Stimulated activated naive B cell treated with anti-CD40 and anti-IgM and Interleukin-4, amounts not matched to agents 10 μg/mL and 1 μg/mL and 100 μg/mL, for 72 hours (primary cell): ENCODE results near the gene KRTAP1-1.
"Not testable (repeated sequence)": the region's sequence is repeated elsewhere in the genome, so short reads cannot be mapped to it uniquely, and the experiment has no call there.

Experiments
- ATAC-seq, 2 donors: fragments of 150-1000 bp; cut with Tn5 transposase; replicated peaks; 2 replicates each; pipeline ENCODE4 v1.10.0; 2021; ENCODE audit warnings: moderate library complexity in 1 of 2
- DNase-seq: peaks from one replicate; pipeline ENCODE4 v3.0.0; 2021
- H3K27ac Mint-ChIP-seq: one replicate; pipeline ENCODE4 v1.8.0; 2022; ENCODE audit warnings: mild to moderate bottlenecking, mixed read lengths
- H3K27me3 Mint-ChIP-seq, 2 donors: one replicate each; pipeline ENCODE4 v1.8.0; 2022; ENCODE audit warnings: mixed read lengths in 2 of 2
- H3K36me3 Mint-ChIP-seq, 2 donors: one replicate each; pipeline ENCODE4 v1.8.0; 2022; ENCODE audit warnings: mixed read lengths in 2 of 2, mild to moderate bottlenecking in 1 of 2
- H3K4me1 Mint-ChIP-seq, 2 donors: one replicate each; pipeline ENCODE4 v1.8.0; 2022; ENCODE audit warnings: mixed read lengths in 2 of 2, mild to moderate bottlenecking in 1 of 2
- H3K4me3 Mint-ChIP-seq, 2 donors: one replicate each; pipeline ENCODE4 v1.8.0; 2022; ENCODE audit warnings: mild to moderate bottlenecking in 2 of 2, mixed read lengths in 2 of 2, moderate library complexity in 1 of 2
- H3K9me3 Mint-ChIP-seq, 2 donors: one replicate each; pipeline ENCODE4 v1.8.0; 2022; ENCODE audit warnings: mixed read lengths in 2 of 2, mild to moderate bottlenecking in 1 of 2

The KRTAP1-1 gene, protein sequence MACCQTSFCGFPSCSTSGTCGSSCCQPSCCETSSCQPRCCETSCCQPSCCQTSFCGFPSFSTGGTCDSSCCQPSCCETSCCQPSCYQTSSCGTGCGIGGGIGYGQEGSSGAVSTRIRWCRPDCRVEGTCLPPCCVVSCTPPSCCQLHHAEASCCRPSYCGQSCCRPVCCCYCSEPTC

GRCh38 chr17:41040783-41041571, at the start of gene KRTAP1-1:
TSS of gene KRTAP1-1 (minus strand) at chr17:41041450. CDS start at chr17:41041397, 53 bp downstream.
- H3K27ac Mint-ChIP-seq, H3K36me3 Mint-ChIP-seq, ATAC-seq, DNase-seq, H3K4me3 Mint-ChIP-seq, H3K4me1 Mint-ChIP-seq: not testable (repeated sequence)
- peaks cover 15 to 26% of the 10 kb centered on the region in 2 donors for H3K27me3 Mint-ChIP-seq
- H3K9me3 Mint-ChIP-seq = peaks cover 4 to 12% of the 10 kb centered on the region in 2 donors

- not testable (repeated sequence) for H3K9me3 Mint-ChIP-seq, H3K4me1 Mint-ChIP-seq, H3K4me3 Mint-ChIP-seq, H3K36me3 Mint-ChIP-seq, H3K27me3 Mint-ChIP-seq, DNase-seq, H3K27ac Mint-ChIP-seq
- peak; percentile 68 to 82 for ATAC-seq
Measured at GRCh38 chr17:41088760-41089352, 47.6 kb upstream of the KRTAP1-1 start.

DNA sequence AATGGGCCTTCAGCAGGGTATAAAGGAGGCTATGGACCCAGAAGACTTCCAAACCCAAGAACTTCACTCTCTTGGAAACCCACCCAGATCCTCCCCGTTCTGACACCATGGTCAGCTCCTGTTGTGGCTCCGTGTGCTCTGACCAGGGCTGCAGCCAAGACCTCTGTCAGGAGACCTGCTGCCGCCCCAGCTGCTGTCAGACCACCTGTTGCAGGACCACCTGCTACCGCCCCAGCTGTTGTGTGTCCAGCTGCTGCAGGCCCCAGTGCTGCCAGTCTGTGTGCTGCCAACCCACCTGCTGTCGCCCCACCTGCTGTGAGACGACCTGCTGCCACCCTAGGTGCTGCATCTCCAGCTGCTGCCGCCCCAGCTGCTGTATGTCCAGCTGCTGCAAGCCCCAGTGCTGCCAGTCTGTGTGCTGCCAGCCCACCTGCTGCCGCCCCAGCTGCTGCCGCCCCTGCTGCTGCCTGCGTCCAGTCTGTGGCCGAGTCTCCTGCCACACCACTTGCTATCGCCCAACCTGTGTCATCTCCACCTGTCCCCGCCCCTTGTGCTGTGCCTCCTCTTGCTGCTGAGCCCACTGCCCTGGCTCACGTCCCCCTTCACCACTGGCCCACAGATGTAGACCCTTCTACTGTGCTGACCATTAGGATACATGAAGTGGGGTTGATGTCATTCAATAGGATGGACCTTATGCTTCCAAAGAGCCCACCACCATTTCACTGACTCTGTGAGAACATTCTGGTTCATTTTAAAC, 43.0 kb upstream of the KRTAP1-1 start, which contains the start of gene KRTAP4-7:
KRTAP4-7 (plus strand) TSS at position 51 of the 757 bp plus-strand sequence; CDS start at position 108, 57 bp downstream.
- not testable (repeated sequence) for H3K4me3 Mint-ChIP-seq, DNase-seq, H3K36me3 Mint-ChIP-seq, ATAC-seq, H3K4me1 Mint-ChIP-seq, H3K27ac Mint-ChIP-seq, H3K9me3 Mint-ChIP-seq
- H3K27me3 Mint-ChIP-seq = peaks cover 9 to 16% of the 10 kb centered on the region in 2 donors

DNA sequence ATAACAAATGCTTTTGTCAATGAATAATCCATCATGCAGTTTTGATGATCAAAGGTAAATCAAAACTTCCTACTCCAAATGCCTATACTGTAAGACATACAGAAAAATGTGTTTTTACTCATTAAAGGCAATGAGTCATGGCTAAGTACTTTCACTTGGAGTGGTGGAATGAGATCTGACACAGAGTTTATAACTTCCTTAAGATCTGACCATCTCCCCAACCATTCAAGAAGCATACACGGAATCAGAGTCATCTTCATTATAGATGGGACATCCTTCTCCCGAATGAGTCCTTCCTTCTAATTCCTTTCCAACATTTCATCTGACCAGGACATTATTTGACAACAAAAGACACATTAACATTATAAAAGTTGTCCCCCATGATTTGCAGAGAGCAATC, 42.2 kb upstream of the KRTAP1-1 start:
- H3K27me3 Mint-ChIP-seq = peaks cover 9 to 16% of the 10 kb centered on the region in 2 donors
- not testable (repeated sequence) for ATAC-seq, H3K36me3 Mint-ChIP-seq, H3K9me3 Mint-ChIP-seq, DNase-seq, H3K4me3 Mint-ChIP-seq, H3K4me1 Mint-ChIP-seq, H3K27ac Mint-ChIP-seq

- peaks cover 9 to 16% of the 10 kb centered on the region in 2 donors for H3K27me3 Mint-ChIP-seq
- no peaks in the 10 kb centered on the region for H3K9me3 Mint-ChIP-seq
- DNase-seq = no peak
- no peak overlapping the region for H3K4me3 Mint-ChIP-seq
- no peak for ATAC-seq
- no peaks in the 10 kb centered on the region for H3K4me1 Mint-ChIP-seq
- no peaks in the 10 kb centered on the region for H3K36me3 Mint-ChIP-seq
- H3K27ac Mint-ChIP-seq = no peak overlapping the region
Measured at GRCh38 chr17:41082626-41083025, 41.4 kb upstream of the KRTAP1-1 start.

- no peaks in the 10 kb centered on the region for H3K36me3 Mint-ChIP-seq
- ATAC-seq (no peak), DNase-seq (no peak)
- no peak overlapping the region for H3K27ac Mint-ChIP-seq
- peaks cover 0 to 5% of the 10 kb centered on the region in 2 donors for H3K9me3 Mint-ChIP-seq
- no peak overlapping the region for H3K4me3 Mint-ChIP-seq
- H3K4me1 Mint-ChIP-seq = peaks cover 0 to 5% of the 10 kb centered on the region in 2 donors
- peaks cover 16 to 28% of the 10 kb centered on the region in 2 donors for H3K27me3 Mint-ChIP-seq
Measured at GRCh38 chr17:41076788-41077187, 35.5 kb upstream of the KRTAP1-1 start.

DNA sequence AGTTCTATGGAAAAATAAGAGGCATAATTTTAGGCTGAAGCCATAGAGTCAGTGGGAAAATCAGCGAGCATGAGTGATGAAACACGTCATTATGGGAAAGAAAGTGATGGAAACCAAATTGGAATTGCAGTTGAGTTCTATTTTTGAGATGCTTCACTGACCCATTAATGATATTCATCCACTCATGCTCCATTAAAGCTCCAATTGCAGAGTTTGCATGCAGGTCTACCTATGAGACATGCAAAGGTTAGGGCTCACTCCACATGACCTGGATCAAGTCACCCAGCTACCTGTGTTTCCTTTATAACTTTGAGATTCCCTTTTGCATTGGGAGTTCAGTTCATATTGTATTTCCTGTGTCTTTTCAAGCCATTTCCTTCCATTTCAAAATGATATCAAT, 32.4 kb upstream of the KRTAP1-1 start:
- Mint-ChIP-seq H3K36me3 (no peaks in the 10 kb centered on the region), H3K27me3 (peaks cover 11 to 19% of the 10 kb centered on the region in 2 donors), H3K4me1 (peaks cover 0 to 7% of the 10 kb centered on the region in 2 donors), H3K4me3 (no peak overlapping the region), H3K27ac (no peak overlapping the region), H3K9me3 (peaks cover 0 to 5% of the 10 kb centered on the region in 2 donors)
- DNase-seq = no peak
- no peak for ATAC-seq

GRCh38 chr17:41071606-41072360, 30.5 kb upstream of the KRTAP1-1 start:
- Mint-ChIP-seq H3K36me3 (no peaks in the 10 kb centered on the region), H3K9me3 (peaks cover 0 to 4% of the 10 kb centered on the region in 2 donors), H3K4me1 (peaks cover 0 to 7% of the 10 kb centered on the region in 2 donors), H3K27me3 (peaks cover 11 to 14% of the 10 kb centered on the region in 2 donors), H3K27ac (no peak overlapping the region), H3K4me3 (no peak overlapping the region)
- DNase-seq (no peak), ATAC-seq (no peak)

DNA sequence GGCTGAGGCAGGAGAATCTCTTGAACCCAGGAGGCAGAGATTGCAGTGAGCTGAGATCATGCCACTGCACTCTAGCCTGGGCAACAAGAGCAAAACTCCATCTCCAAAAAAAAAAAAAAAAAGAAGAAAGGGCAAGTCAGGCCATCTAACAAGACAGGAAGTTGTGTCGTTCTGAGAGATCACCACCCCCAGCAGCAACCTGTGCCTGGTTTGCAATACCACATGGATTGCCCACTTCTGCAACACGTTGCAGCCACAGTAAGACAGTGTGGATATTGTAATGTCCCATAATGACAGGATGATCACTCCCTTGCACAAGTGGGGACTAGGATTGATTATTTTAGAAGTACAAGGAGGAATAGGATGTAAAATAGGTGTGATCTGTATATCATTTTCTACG, 27.8 kb upstream of the KRTAP1-1 start:
- Mint-ChIP-seq H3K4me1 (peaks cover 0 to 5% of the 10 kb centered on the region in 2 donors), H3K4me3 (no peak overlapping the region), H3K27me3 (peaks cover 0 to 4% of the 10 kb centered on the region in 2 donors), H3K36me3 (no peaks in the 10 kb centered on the region), H3K27ac (no peak overlapping the region), H3K9me3 (no peaks in the 10 kb centered on the region)
- DNase-seq = no peak
- no peak for ATAC-seq

- H3K9me3 Mint-ChIP-seq = no peaks in the 10 kb centered on the region
- H3K4me1 Mint-ChIP-seq = peaks cover 0 to 5% of the 10 kb centered on the region in 2 donors
- no peaks in the 10 kb centered on the region for H3K36me3 Mint-ChIP-seq
- no peak overlapping the region for H3K27ac Mint-ChIP-seq
- H3K4me3 Mint-ChIP-seq = no peak overlapping the region
- no peak for ATAC-seq
- H3K27me3 Mint-ChIP-seq = peaks cover 0 to 3% of the 10 kb centered on the region in 2 donors
- no peak for DNase-seq
Measured at GRCh38 chr17:41067281-41067680, 26.0 kb upstream of the KRTAP1-1 start.

DNA sequence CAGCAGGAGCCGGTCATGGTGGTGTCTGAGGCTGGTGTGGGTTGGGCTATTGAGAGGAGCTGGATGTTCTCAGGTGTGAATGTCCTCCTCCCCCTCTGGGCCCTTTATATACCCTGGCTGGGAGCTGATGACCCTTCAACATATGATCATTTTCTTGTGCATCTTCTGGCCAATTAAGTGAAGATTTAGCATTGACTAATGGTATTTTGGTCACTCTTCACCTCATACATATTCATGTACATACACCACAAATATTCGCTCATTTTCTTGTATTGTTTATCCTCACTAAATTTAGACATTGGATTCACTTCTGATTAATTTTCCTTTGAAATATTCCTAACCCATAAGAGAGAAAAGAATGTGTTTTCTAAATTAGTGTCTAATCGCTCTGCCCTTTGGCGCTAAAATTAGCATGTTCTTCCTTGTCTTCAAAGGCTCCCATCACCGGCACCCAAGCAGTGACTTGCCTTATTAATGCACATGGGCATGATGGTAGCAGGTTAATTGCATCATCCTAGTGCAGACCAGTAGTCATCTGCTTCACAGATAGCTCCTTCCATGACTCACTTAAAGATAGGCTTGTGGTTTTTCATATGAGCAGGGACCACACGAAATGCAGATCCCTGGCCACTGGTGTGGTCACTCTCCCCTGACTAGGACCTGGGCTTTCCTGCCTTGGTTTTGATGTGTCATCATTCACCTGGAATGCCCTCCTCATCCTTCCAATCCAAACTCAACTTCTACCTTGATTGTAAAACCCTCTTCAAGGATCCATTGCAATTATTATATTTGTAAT, 24.8 kb upstream of the KRTAP1-1 start, which contains the start of gene KRTAP2-4:
KRTAP2-4 (minus strand) TSS at position 51 of the 796 bp plus-strand sequence; CDS start at position 17, 34 bp downstream.
- H3K4me3 Mint-ChIP-seq = no peak within 1 kb of the TSS
- no peak for DNase-seq
- no peak for ATAC-seq
- H3K4me1 Mint-ChIP-seq = peaks cover 0 to 2% of the 10 kb centered on the region in 2 donors
- no peak within 1 kb of the TSS for H3K27ac Mint-ChIP-seq
- peaks cover 0 to 8% of the 10 kb centered on the region in 2 donors for H3K27me3 Mint-ChIP-seq
- H3K9me3 Mint-ChIP-seq = no peaks in the 10 kb centered on the region
- H3K36me3 Mint-ChIP-seq = no peaks in the 10 kb centered on the region

DNA sequence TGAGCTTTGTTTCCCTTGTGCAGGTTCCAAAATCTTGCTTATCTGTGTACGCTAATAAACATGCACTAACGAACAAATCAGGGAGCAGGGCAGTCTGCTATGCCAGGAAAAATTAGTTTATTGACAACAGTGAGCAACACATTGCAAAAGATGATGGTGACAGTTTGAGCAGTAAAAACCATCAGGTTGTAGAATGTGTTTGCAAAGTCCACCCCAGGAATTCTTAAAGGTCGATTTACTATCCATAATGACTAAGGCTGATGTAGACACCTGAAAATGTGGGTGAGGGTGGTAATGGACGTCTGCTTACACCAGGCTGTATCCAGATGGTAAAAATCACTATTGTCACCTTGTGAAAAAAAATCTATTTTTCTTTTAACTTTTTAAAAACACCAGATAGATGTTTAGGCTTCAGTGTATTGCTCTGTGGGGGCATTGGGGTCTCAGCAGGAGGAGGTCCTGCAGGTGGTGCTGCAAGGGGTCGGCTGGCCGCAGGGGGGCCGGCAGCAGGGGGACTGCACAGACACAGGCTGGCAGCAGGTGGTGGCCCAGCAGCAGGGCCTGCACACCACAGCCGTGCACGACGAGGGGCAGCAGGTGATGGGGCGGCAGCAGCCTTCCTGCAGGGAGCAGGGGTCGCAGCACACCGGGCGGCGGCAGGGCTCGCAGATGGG, 23.9 kb upstream of the KRTAP1-1 start:
- H3K4me3 Mint-ChIP-seq, H3K36me3 Mint-ChIP-seq, DNase-seq, H3K9me3 Mint-ChIP-seq, H3K27ac Mint-ChIP-seq, ATAC-seq, H3K4me1 Mint-ChIP-seq: not testable (repeated sequence)
- peaks cover 6 to 13% of the 10 kb centered on the region in 2 donors for H3K27me3 Mint-ChIP-seq
